Adrenal gland (tissue), 12 donors: ENCODE results near the gene METTL2B. TPM values are rescaled to one million over a fixed set of nuclear protein-coding genes. Genes with fewer than 3 reads are reported as not detected.
"Not testable (repeated sequence)": the region's sequence is repeated elsewhere in the genome, so short reads cannot be mapped to it uniquely, and the experiment has no call there.

ENCODE experiments used
- DNase-seq, 7 donors: peaks; one replicate each; pipeline ENCODE4 v3.0.0-alpha.2; 2019 to 2020
- H3K27ac ChIP-seq, 5 donors: fragments of 200-600 bp; sonication (generic) in 4 of 5; 1 replicate in 3 of 5; 2 replicates in 2 of 5; pipeline versions ENCODE4 v1.5.1 to v1.8.0; 2016 to 2020; ENCODE audit warnings: mild to moderate bottlenecking in 1 of 5
- H3K27me3 ChIP-seq: fragments of 200-600 bp; 2 replicates; pipeline ENCODE4 v1.8.0; 2021
- H3K36me3 ChIP-seq, 2 donors: fragments of 200-600 bp; replicated peaks in 1 of 2; 1 replicate in 1 of 2; 2 replicates in 1 of 2; pipeline versions ENCODE4 v1.5.1 to v1.8.0; 2018 to 2022
- H3K4me1 ChIP-seq, 2 donors: fragments of 200-600 bp; replicated peaks in 1 of 2; 1 replicate in 1 of 2; 2 replicates in 1 of 2; pipeline versions ENCODE4 v1.5.1 to v1.8.0; 2018 to 2021
- H3K4me3 ChIP-seq, 4 donors: fragments of 200-600 bp; sonication (generic) in 3 of 4; one replicate each; pipeline ENCODE4 v1.5.1; 2016 to 2018
- H3K9me3 ChIP-seq, 3 donors: fragments of 200-600 bp; sonication (generic) in 1 of 3; replicated peaks in 1 of 3; 1 replicate in 2 of 3; 2 replicates in 1 of 3; pipeline versions ENCODE4 v1.5.1 to v1.8.0; 2016 to 2021
- POLR2A ChIP-seq, 2 donors: fragments of 450-650 bp; IDR thresholded peaks; one replicate each; pipeline ENCODE4 v1.6.1; 2017; ENCODE audit warnings: antibody characterized with exemption in 2 of 2, mild to moderate bottlenecking in 2 of 2, moderate library complexity in 1 of 2
- WGBS, 4 donors: extraction: QIAGEN DNeasy Blood & Tissue Kit in 2 of 4; methylation state at CpG; one replicate each; pipeline versions ENCODE4 v1.1.5 to v1.1.7; 2013 to 2017; 5-methylcytosine and 5-hydroxymethylcytosine counted together
- intact Hi-C, 2 donors: fragments of 100-400 bp; cut with DNase I; formaldehyde crosslinking; loops; one replicate each; pipeline versions ENCODE4 v1.14.1 to v1.15.0; 2022 to 2023
- polyA plus RNA-seq, 3 donors: library from polyadenylated mRNA; stranded (reverse); fragments of 200-250 nt in 2 of 3; fragments of 350-450 nt in 1 of 3; fragmentation: Illumina TruSeq in 1 of 3; extraction: RNeasy Lipid Tissue Mini Kit (QIAGEN cat#74804) in 1 of 3; gene quantifications; one replicate each; pipeline ENCODE4 v1.2.3, GENCODE V29; 2013 to 2014
- total RNA-seq, 9 donors: library from RNA; depleted of rRNA in 4 of 9; stranded (reverse); fragments of >200 nt in 4 of 9; fragments of 120-200 nt in 1 of 9; fragmentation: NEBNext Ultra II Directional in 1 of 9; extraction: Animal tissue kit (Norgen Biotek cat#: 25700) in 1 of 9; gene quantifications; one replicate each; pipeline versions ENCODE4 v1.1.0 to v1.2.4, GENCODE V29; 2013 to 2023
- TF ChIP-seq, protein P1 (sequence below), 6 experiments: fragments of 450-650 bp in 4 of 6; fragments of 200-600 bp in 2 of 6; sonication (generic) in 1 of 6; IDR thresholded peaks; 1 replicate in 5 of 6; 2 replicates in 1 of 6; pipeline versions ENCODE4 v1.5.1 to v1.8.0; 2016 to 2021; ENCODE audit warnings: antibody characterized with exemption in 6 of 6, mild to moderate bottlenecking in 2 of 6, moderate library complexity in 1 of 6
- donor health status: healthy with polysubstance abuse.
- donor health status: Bipolar disorder and iron deficiency.
- donor health status: DM: yes; HTN: yes; CAD: no.
- donor health status: DM: no; HTN: no; CAD: no.
- donor health status: DM: no; HTN: no; CAD: no.
- donor health status: DM: yes; HTN: yes; CAD: no.

The METTL2B gene
- total and polyA plus RNA-seq, 12 donors = 7.1 to 35.9 (median 25.6) TPM

DNA sequence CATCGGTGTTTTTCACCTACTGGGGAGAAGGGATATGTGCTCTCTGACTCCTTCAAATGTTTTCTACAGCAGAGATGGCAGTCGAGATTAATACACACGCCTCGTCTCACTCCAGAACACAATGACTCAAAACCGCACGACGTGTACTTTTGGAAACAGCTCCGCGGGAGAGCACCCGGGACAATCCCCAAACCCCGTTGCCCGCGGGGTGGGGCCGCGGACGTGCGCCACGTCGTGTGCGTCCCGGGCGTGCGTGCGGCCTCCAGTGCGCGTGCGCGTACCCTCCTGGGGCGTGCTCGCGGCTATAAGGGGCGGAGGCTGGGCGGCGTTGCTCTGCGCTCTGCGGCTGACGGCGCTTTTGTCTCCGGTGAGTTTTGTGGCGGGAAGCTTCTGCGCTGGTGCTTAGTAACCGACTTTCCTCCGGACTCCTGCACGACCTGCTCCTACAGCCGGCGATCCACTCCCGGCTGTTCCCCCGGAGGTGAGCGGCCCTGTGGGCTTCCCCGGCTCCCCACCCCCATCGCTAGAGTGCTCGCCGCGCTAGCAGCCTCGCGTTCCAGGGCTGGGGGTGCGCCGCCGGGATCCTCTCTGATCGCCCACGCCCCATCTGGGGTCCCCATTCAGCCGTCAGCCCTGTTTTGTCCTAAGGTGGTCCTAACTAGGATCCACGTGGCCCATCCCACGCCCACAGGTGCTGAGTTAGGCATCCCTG lies 20.8 kb upstream of the METTL2B start, which contains the start of gene HILPDA:
HILPDA (plus strand) TSS at position 336 of the 712 bp plus-strand sequence. CDS start 1,391 bp downstream, outside the sequence.
- WGBS, 4 donors = 0 to 1% (median 0%) methylated on average over 27 to 64 of the region's 64 CpGs
- Histone ChIP-seq H3K9me3 (no peaks in the 10 kb centered on the region), H3K27ac (peak within 1 kb of the TSS; percentile 67 to 95 (median 80)), H3K4me3 (peak within 1 kb of the TSS in 3 of 4 donors; percentile 53 to 82 (median 62)), H3K4me1 (peaks cover 14 to 30% of the 10 kb centered on the region in 2 donors), H3K36me3 (no peaks in the 10 kb centered on the region), H3K27me3 (no peaks in the 10 kb centered on the region)
- DNase-seq = peak; percentile 93 to 94 (median 94)
- intact Hi-C loops = no loop called here
- peak; percentile 62 to 84 for TF ChIP-seq POLR2A (IDR thresholded peaks at IDR 0.05)
- TF ChIP-seq, protein P1, sequence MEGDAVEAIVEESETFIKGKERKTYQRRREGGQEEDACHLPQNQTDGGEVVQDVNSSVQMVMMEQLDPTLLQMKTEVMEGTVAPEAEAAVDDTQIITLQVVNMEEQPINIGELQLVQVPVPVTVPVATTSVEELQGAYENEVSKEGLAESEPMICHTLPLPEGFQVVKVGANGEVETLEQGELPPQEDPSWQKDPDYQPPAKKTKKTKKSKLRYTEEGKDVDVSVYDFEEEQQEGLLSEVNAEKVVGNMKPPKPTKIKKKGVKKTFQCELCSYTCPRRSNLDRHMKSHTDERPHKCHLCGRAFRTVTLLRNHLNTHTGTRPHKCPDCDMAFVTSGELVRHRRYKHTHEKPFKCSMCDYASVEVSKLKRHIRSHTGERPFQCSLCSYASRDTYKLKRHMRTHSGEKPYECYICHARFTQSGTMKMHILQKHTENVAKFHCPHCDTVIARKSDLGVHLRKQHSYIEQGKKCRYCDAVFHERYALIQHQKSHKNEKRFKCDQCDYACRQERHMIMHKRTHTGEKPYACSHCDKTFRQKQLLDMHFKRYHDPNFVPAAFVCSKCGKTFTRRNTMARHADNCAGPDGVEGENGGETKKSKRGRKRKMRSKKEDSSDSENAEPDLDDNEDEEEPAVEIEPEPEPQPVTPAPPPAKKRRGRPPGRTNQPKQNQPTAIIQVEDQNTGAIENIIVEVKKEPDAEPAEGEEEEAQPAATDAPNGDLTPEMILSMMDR (IDR thresholded peaks at IDR 0.05) = peak in 2 of 6 experiments; percentile 4 to 5

DNA sequence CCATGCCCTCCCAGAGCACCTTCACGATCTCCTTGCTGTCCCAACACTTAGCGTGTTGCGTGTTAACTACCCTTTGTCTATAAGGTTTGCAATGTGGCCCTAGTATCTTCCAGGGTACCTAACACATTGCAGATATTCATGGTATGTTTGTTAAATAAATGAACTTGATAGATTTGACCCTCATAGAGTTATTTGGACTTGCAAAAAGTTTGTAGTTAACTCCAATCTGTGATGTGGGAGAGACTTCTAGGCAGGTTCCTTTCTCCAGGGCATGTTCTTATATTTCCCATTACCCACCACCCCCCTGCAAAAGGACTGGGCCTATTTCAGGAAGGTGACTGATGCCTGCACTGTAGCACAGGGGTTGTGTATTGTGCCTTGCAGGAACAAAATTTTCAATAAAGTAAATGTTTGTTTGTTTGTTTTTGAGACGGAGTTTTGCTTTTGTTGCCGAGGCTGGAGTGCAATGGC lies 20.3 kb upstream of the METTL2B start:
- DNase-seq = no peak
- TF ChIP-seq POLR2A (IDR thresholded peaks at IDR 0.05) = no peak
- TF ChIP-seq, protein P1 (IDR thresholded peaks at IDR 0.05) = no peak
- Histone ChIP-seq H3K4me3 (peak overlapping the region in 3 of 4 donors; percentile 53 to 82 (median 62)), H3K27me3 (no peaks in the 10 kb centered on the region), H3K4me1 (peaks cover 14 to 30% of the 10 kb centered on the region in 2 donors), H3K27ac (peak overlapping the region in 2 of 5 donors; percentile 94 to 95), H3K9me3 (no peaks in the 10 kb centered on the region), H3K36me3 (no peaks in the 10 kb centered on the region)
- intact Hi-C loops = no loop called here
- WGBS, 4 donors = 9 to 11% (median 10%) methylated on average over 5 of the region's 5 CpGs

DNA sequence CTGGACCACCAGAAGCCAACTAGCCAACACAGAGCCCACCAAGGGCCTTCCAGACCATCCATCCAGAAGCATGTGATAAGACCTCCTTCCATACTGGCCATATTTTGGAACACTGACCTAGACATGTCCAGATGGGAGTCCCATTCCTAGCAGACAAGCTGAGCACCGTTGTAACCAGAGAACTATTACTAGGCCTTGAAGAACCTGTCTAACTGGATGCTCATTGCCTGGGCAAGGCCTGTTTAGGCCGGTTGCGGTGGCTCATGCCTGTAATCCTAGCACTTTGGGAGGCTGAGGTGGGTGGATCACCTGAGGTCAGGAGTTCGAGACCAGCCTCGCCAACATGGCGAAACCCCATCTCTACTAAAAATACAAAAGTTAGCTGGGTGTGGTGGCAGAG lies 19.2 kb upstream of the METTL2B start:
- DNase-seq, H3K27ac ChIP-seq, H3K4me3 ChIP-seq, H3K36me3 ChIP-seq, H3K27me3 ChIP-seq, H3K9me3 ChIP-seq, intact Hi-C loops: not testable (repeated sequence)
- peaks cover 14 to 30% of the 10 kb centered on the region in 2 donors for H3K4me1 ChIP-seq
- WGBS, 4 donors = 90 to 97% (median 96%) methylated on average over 6 of the region's 6 CpGs

DNA sequence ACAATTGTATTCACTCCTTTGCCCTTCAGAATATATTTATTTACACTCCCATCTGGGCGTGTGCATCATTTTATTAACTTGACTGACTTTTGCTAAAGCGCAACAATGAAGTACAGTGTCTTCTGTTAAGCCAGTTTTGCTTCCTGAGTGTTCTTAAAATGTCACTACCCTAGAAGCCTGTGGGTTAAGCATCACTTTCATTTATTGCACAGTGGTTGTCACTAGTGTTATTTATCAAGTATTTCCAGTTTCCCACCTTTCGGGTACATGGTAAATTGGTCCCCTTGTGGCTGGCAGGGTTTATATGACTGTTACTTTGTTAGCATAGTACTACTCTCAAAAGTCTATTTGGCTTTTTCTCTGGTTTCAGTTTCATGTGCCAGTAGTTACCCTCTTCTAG lies 17.6 kb upstream of the METTL2B start:
- no peak for DNase-seq
- Histone ChIP-seq H3K9me3 (no peaks in the 10 kb centered on the region), H3K4me3 (no peak overlapping the region), H3K27ac (no peak overlapping the region), H3K4me1 (peaks cover 10 to 25% of the 10 kb centered on the region in 2 donors), H3K27me3 (no peaks in the 10 kb centered on the region), H3K36me3 (no peaks in the 10 kb centered on the region)
- intact Hi-C loops = no loop called here
- 45 to 58% (median 48%) methylated on average over 3 of the region's 3 CpGs for WGBS, 4 donors
- TF ChIP-seq, protein P1 (IDR thresholded peaks at IDR 0.05) = no peak
- TF ChIP-seq POLR2A (IDR thresholded peaks at IDR 0.05) = no peak
